Mesenchymal stem cell (in vitro differentiated cells and primary cell): ENCODE results near the gene UPK3A.

Experiments used
- DNase-seq: peaks from one replicate; pipeline ENCODE4 v3.0.0-alpha.2; 2013
- H2AFZ ChIP-seq: one replicate; pipeline ENCODE4 v1.6.1; 2013; ENCODE audit warnings: low read depth, mild to moderate bottlenecking, control low read depth, inconsistent platforms, low read length, moderate library complexity
- H2AK5ac ChIP-seq: 2 replicates; pipeline ENCODE4 v1.6.1; 2013; ENCODE audit warnings: low read length, moderate library complexity, mild to moderate bottlenecking, inconsistent platforms; ENCODE audit not compliant: severe bottlenecking
- H2BK120ac ChIP-seq: one replicate; pipeline ENCODE4 v1.6.1; 2013; ENCODE audit warnings: low read depth, mild to moderate bottlenecking, inconsistent platforms, low read length, moderate library complexity
- H2BK12ac ChIP-seq, 2 experiments: one replicate each; pipeline ENCODE4 v1.6.1; 2013; ENCODE audit warnings: inconsistent platforms in 2 of 2, low read length in 2 of 2, mild to moderate bottlenecking in 2 of 2, moderate library complexity in 2 of 2, control low read depth in 1 of 2
- H2BK15ac ChIP-seq: one replicate; pipeline ENCODE4 v1.6.1; 2013; ENCODE audit warnings: mild to moderate bottlenecking, low read depth, inconsistent platforms; ENCODE audit not compliant: poor library complexity, severe bottlenecking
- H2BK5ac ChIP-seq: 2 replicates; pipeline ENCODE4 v1.6.1; 2013; ENCODE audit warnings: low read depth, mild to moderate bottlenecking, low read length, control low read depth, inconsistent platforms; ENCODE audit not compliant: poor library complexity, severe bottlenecking
- H3K14ac ChIP-seq, 2 experiments: one replicate each; pipeline ENCODE4 v1.6.1; 2013; ENCODE audit warnings: inconsistent platforms in 2 of 2, low read length in 2 of 2, control low read depth in 1 of 2, mild to moderate bottlenecking in 1 of 2, moderate library complexity in 1 of 2
- H3K18ac ChIP-seq, 2 experiments: one replicate each; pipeline ENCODE4 v1.6.1; 2013; ENCODE audit warnings: inconsistent platforms in 2 of 2, low read length in 2 of 2, control low read depth in 1 of 2, low read depth in 1 of 2, mild to moderate bottlenecking in 1 of 2
- H3K23ac ChIP-seq, 2 experiments: one replicate each; pipeline ENCODE4 v1.6.1; 2013; ENCODE audit warnings: inconsistent platforms in 2 of 2, low read length in 2 of 2, mild to moderate bottlenecking in 2 of 2, moderate library complexity in 2 of 2, control low read depth in 1 of 2
- H3K27ac ChIP-seq: 2 replicates; pipeline ENCODE4 v1.5.1; 2013; ENCODE audit warnings: mild to moderate bottlenecking, moderate library complexity, low read length, control low read depth, inconsistent platforms; ENCODE audit not compliant: poor library complexity, severe bottlenecking
- H3K27me3 ChIP-seq, 2 experiments: 2 replicates each; pipeline versions ENCODE4 v1.6.1 to v1.7.0; 2013; ENCODE audit warnings: low read length in 2 of 2, mild to moderate bottlenecking in 2 of 2, moderate library complexity in 2 of 2, control low read depth in 1 of 2, inconsistent platforms in 1 of 2; ENCODE audit not compliant: control insufficient read depth in 1 of 2, insufficient read depth in 1 of 2
- H3K36me3 ChIP-seq, 2 experiments: 2 replicates each; pipeline versions ENCODE4 v1.6.1 to v1.7.0; 2013; ENCODE audit warnings: low read length in 2 of 2, control low read depth in 1 of 2, inconsistent platforms in 1 of 2, low read depth in 1 of 2, mild to moderate bottlenecking in 1 of 2; ENCODE audit not compliant: insufficient read depth in 2 of 2, control insufficient read depth in 1 of 2
- H3K4ac ChIP-seq, 2 experiments: one replicate each; pipeline ENCODE4 v1.6.1; 2013; ENCODE audit warnings: inconsistent platforms in 2 of 2, low read length in 2 of 2, mild to moderate bottlenecking in 2 of 2, moderate library complexity in 2 of 2, control low read depth in 1 of 2, low read depth in 1 of 2
- H3K4me1 ChIP-seq: 2 replicates; pipeline ENCODE4 v1.6.1; 2013; ENCODE audit warnings: low read depth, low read length, control low read depth; ENCODE audit not compliant: control insufficient read depth, insufficient read depth
- H3K4me2 ChIP-seq: 2 replicates; pipeline ENCODE4 v1.6.1; 2013; ENCODE audit warnings: low read length, mild to moderate bottlenecking, inconsistent platforms; ENCODE audit not compliant: poor library complexity, severe bottlenecking
- H3K4me3 ChIP-seq, 2 experiments: 2 replicates each; pipeline versions ENCODE4 v1.5.1 to v1.7.0; 2013; ENCODE audit warnings: low read length in 2 of 2, mild to moderate bottlenecking in 2 of 2, control low read depth in 1 of 2, low read depth in 1 of 2; ENCODE audit not compliant: insufficient read depth in 1 of 2
- H3K79me1 ChIP-seq: replicated peaks from 2 replicates; pipeline ENCODE4 v1.6.1; 2013; ENCODE audit warnings: mild to moderate bottlenecking, control low read depth, low read length, inconsistent platforms; ENCODE audit not compliant: poor library complexity, severe bottlenecking
- H3K9ac ChIP-seq: 2 replicates; pipeline ENCODE4 v1.7.0; 2013; ENCODE audit warnings: mild to moderate bottlenecking, low read length, moderate library complexity
- H3K9me3 ChIP-seq: 2 replicates; pipeline ENCODE4 v1.7.0; 2013; ENCODE audit warnings: mild to moderate bottlenecking, low read length; ENCODE audit not compliant: control insufficient read depth
- H4K8ac ChIP-seq: one replicate; pipeline ENCODE4 v1.6.1; 2013; ENCODE audit warnings: inconsistent platforms, mild to moderate bottlenecking, low read length, moderate library complexity
- H4K91ac ChIP-seq: one replicate; pipeline ENCODE4 v1.6.1; 2013; ENCODE audit warnings: mild to moderate bottlenecking, low read length, inconsistent platforms
- WGBS: methylation state at CpG from one replicate; pipeline ENCODE4 v1.1.7; 2013; ENCODE audit warnings: mixed read lengths; 5-methylcytosine and 5-hydroxymethylcytosine counted together

The UPK3A gene

GRCh38 chr22:45306139-45306538 lies 21.4 kb downstream of the UPK3A start:
- no peak overlapping the region for H3K18ac ChIP-seq
- H3K27ac ChIP-seq: no peak overlapping the region
- H3K4ac ChIP-seq: no peak overlapping the region
- H2BK12ac ChIP-seq: no peak overlapping the region
- H3K4me3 ChIP-seq: no peak overlapping the region
- H2BK120ac ChIP-seq: no peak overlapping the region
- no peak overlapping the region for H4K8ac ChIP-seq
- H3K79me1 ChIP-seq: peaks cover 9% of the 10 kb centered on the region
- H2AFZ ChIP-seq: no peak overlapping the region
- no peaks in the 10 kb centered on the region for H3K36me3 ChIP-seq
- no peak overlapping the region for H3K23ac ChIP-seq
- no peaks in the 10 kb centered on the region for H3K9me3 ChIP-seq
- H4K91ac ChIP-seq: no peak overlapping the region
- no peak overlapping the region for H3K9ac ChIP-seq
- H2AK5ac ChIP-seq: no peak overlapping the region
- H3K14ac ChIP-seq: no peak overlapping the region
- H3K27me3 ChIP-seq: no peaks in the 10 kb centered on the region
- H3K4me2 ChIP-seq: no peak overlapping the region
- H2BK5ac ChIP-seq: no peak overlapping the region
- peaks cover 13% of the 10 kb centered on the region for H3K4me1 ChIP-seq
- H2BK15ac ChIP-seq: no peak overlapping the region
- DNase-seq: no peak
- WGBS: 94% methylated on average over 8 of the region's 9 CpGs

- Histone ChIP-seq H4K91ac (peak overlapping the region; percentile 40), H3K14ac (no peak overlapping the region), H2AFZ (no peak overlapping the region), H2BK5ac (no peak overlapping the region), H3K4me2 (no peak overlapping the region), H3K4ac (no peak overlapping the region), H3K36me3 (peaks cover 0 to 3% of the 10 kb centered on the region in 2 experiments), H3K23ac (no peak overlapping the region), H3K9me3 (no peaks in the 10 kb centered on the region), H2BK15ac (peak overlapping the region; percentile 15), H3K4me1 (peaks cover 15% of the 10 kb centered on the region), H4K8ac (peak overlapping the region; percentile 99), H3K27me3 (no peaks in the 10 kb centered on the region), H2BK120ac (no peak overlapping the region), H2AK5ac (peak overlapping the region; percentile 67), H3K79me1 (peaks cover 23% of the 10 kb centered on the region), H3K9ac (no peak overlapping the region), H3K18ac (no peak overlapping the region), H2BK12ac (peak overlapping the region in 1 of 2 experiments; percentile 37), H3K4me3 (no peak overlapping the region), H3K27ac (no peak overlapping the region)
- WGBS: 88% methylated on average over 5 of the region's 6 CpGs
- DNase-seq: no peak
Measured at GRCh38 chr22:45308391-45308956, 23.7 kb downstream of the UPK3A start.

DNA sequence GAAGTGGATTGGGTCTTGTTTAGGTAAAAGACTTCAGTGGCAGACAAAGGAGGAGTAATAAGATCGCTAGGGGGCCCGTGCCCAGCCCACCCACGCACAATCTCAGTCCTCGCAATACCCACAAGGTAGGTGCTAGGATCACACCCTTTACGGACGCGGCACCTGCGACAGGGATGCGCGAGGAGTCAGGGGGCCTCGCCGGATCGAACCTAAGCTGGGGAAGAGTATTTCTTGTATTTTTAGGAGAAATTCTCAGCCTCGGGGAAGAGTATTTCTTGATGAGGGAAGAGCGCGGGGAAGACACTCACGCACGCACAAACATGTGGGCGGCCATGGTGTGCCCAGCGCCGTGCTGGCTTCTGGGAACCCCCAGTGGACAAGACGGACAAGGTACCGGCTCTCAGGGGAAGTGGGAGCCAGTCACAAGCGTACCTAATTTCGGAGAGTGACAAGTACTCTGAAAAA lies 24.2 kb downstream of the UPK3A start:
- H2BK15ac ChIP-seq: no peak overlapping the region
- 66% methylated on average over 25 of the region's 25 CpGs for WGBS
- DNase-seq: no peak

DNA sequence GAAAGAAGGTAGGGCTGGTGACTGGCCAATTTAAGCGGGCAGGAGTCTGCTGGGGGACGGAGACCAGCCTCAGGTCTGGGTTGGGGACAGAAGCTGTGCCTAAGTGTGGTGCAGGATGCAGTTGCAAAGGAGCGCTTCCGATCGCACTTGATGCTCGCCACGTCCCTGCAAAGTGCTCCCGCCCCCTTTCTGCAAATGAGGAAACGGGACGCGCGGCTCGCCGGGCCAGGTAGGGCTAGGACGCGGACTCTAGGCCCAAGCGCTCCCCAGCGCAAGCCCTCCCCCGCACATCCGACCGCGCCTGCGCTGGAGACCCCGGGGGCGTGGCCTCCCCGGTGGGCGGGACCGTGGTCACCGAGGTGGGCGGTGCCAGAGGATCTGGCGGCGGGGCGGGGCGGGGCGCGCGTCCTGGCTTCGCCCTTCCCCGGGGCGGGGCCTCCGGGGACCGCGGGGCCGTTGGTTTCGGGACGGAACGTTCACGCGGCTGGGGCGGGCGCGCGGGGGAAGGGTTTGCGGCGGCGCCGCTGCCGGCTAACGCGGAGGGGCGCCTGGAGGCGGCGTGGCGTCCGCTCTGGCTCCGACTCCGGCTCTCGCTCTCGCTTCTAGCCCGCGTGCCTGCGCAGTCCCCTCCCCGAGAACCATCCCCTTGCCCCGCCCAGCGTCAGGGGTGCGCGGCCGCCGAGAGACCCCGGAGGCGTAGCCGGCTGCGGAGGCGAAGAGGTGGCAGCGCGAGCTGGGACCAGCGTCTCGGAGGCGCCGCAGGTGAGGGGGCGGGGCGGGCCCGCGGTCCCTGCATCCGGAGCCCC lies 24.9 kb downstream of the UPK3A start, which contains the start of gene FAM118A:
Gene FAM118A (plus strand): TSS at position 513 of the 806 bp plus-strand sequence. CDS start 12,446 bp downstream, outside the sequence.
- Histone ChIP-seq H3K36me3 (peaks cover 0 to 3% of the 10 kb centered on the region in 2 experiments), H3K9ac (peak within 1 kb of the TSS; percentile 91), H2AFZ (peak within 1 kb of the TSS; percentile 75), H4K8ac (peak within 1 kb of the TSS; percentile 99), H2BK15ac (peak within 1 kb of the TSS; percentile 54), H2BK12ac (peak within 1 kb of the TSS; percentile 18 to 64), H3K4me2 (peak within 1 kb of the TSS; percentile 93), H3K4ac (peak within 1 kb of the TSS; percentile 73 to 88), H2BK5ac (no peak within 1 kb of the TSS), H3K14ac (peak within 1 kb of the TSS in 1 of 2 experiments; percentile 94), H2AK5ac (peak within 1 kb of the TSS; percentile 67), H4K91ac (peak within 1 kb of the TSS; percentile 87), H3K27ac (peak within 1 kb of the TSS; percentile 6), H3K79me1 (peaks cover 28% of the 10 kb centered on the region), H3K9me3 (no peaks in the 10 kb centered on the region), H2BK120ac (peak within 1 kb of the TSS; percentile 90), H3K18ac (peak within 1 kb of the TSS; percentile 93), H3K4me3 (peak within 1 kb of the TSS; percentile 82 to 90), H3K27me3 (no peaks in the 10 kb centered on the region), H3K4me1 (peaks cover 15% of the 10 kb centered on the region), H3K23ac (peak within 1 kb of the TSS in 1 of 2 experiments; percentile 85)
- WGBS: 2% methylated on average over 47 of the region's 95 CpGs
- peak; percentile 87 for DNase-seq

More for the DNA sequence above, 24.2 kb downstream of the UPK3A start:
- Histone ChIP-seq H2AK5ac (peak overlapping the region; percentile 67), H4K8ac (peak overlapping the region; percentile 99), H3K23ac (no peak overlapping the region), H3K27me3 (no peaks in the 10 kb centered on the region), H2AFZ (peak overlapping the region; percentile 75), H2BK12ac (peak overlapping the region; percentile 18 to 37), H3K9ac (peak overlapping the region; percentile 91), H2BK120ac (peak overlapping the region; percentile 27), H3K27ac (peak overlapping the region; percentile 6), H2BK5ac (no peak overlapping the region), H3K4me1 (peaks cover 15% of the 10 kb centered on the region), H3K4me3 (peak overlapping the region in 1 of 2 experiments; percentile 77), H3K4me2 (peak overlapping the region; percentile 75), H4K91ac (peak overlapping the region; percentile 87), H3K79me1 (peaks cover 23% of the 10 kb centered on the region), H3K36me3 (peaks cover 0 to 3% of the 10 kb centered on the region in 2 experiments), H3K9me3 (no peaks in the 10 kb centered on the region), H3K18ac (peak overlapping the region; percentile 93), H3K14ac (peak overlapping the region in 1 of 2 experiments; percentile 94), H3K4ac (peak overlapping the region; percentile 50 to 88)
